Upper lobe of left lung (tissue), 4 donors: Measurements from ENCODE around the gene GCNT1.

Experiments used
- CTCF ChIP-seq, 6 experiments: fragments of 450-650 bp in 4 of 6; fragments of 200-600 bp in 2 of 6; sonication (generic) in 2 of 6; IDR thresholded peaks; one replicate each; pipeline ENCODE4 v1.5.1; 2016 to 2019; ENCODE audit warnings: antibody characterized with exemption in 6 of 6
- EP300 ChIP-seq, 4 donors: sonication (generic); formaldehyde crosslinking; IDR thresholded peaks; one replicate each; pipeline ENCODE4 v1.5.1; 2017; ENCODE audit warnings: antibody characterized with exemption in 4 of 4, control low read depth in 2 of 4
- POLR2A ChIP-seq, 4 donors: fragments of 450-650 bp; IDR thresholded peaks; one replicate each; pipeline ENCODE4 v1.5.1; 2016 to 2017; ENCODE audit warnings: antibody characterized with exemption in 4 of 4, mild to moderate bottlenecking in 2 of 4

DNA sequence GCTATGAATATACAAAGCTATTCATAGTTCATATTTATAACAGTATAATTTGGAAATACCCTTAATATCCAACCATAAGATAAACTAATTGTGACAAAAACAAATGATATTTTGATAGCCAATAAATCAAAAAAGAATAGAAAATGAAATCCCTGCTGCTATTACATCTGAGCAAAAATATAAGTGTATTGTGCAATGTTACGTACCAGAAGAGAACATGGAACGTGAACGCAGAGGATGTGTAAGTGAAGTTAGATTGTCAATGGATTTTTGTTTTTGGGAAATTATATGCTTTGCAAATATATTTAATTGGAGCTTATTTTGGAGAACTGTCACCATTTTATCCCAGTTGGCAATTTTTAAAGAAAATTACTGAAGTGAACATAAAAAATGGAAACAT, 15.4 kb downstream of the GCNT1 start:
- no peak for TF ChIP-seq CTCF (IDR thresholded peaks at IDR 0.05)
- no peak for TF ChIP-seq POLR2A (IDR thresholded peaks at IDR 0.05)
- no peak for TF ChIP-seq EP300 (IDR thresholded peaks at IDR 0.05)
